Activated naive CD8-positive, alpha-beta T cell treated with anti-CD3 and anti-CD28 coated beads, Interleukin-2, amount 50 U/mL, for 24 hours (primary cell): Measurements from ENCODE around the gene PRKD1.

Experiments used
- ATAC-seq: fragments of 150-1000 bp; cut with Tn5 transposase; one replicate; pipeline ENCODE4 v1.10.0; 2021
- DNase-seq: peaks from one replicate; pipeline ENCODE4 v3.0.0; 2021
- H3K27ac Mint-ChIP-seq: one replicate; pipeline ENCODE4 v1.8.0; 2021; ENCODE audit warnings: mild to moderate bottlenecking, mixed read lengths
- H3K27me3 Mint-ChIP-seq: one replicate; pipeline ENCODE4 v1.8.0; 2021; ENCODE audit warnings: mixed read lengths
- H3K36me3 Mint-ChIP-seq: one replicate; pipeline ENCODE4 v1.8.0; 2021; ENCODE audit warnings: low read depth, mixed read lengths
- H3K4me1 Mint-ChIP-seq: one replicate; pipeline ENCODE4 v1.8.0; 2021; ENCODE audit warnings: mixed read lengths
- H3K4me3 Mint-ChIP-seq: one replicate; pipeline ENCODE4 v1.8.0; 2021; ENCODE audit warnings: mild to moderate bottlenecking, moderate library complexity, mixed read lengths
- H3K9me3 Mint-ChIP-seq: one replicate; pipeline ENCODE4 v1.8.0; 2021; ENCODE audit warnings: mixed read lengths

PRKD1 gene

GRCh38 chr14:29838752-29839151 lies 88.9 kb downstream of the PRKD1 start:
- no peaks in the 10 kb centered on the region for H3K4me1 Mint-ChIP-seq
- no peaks in the 10 kb centered on the region for H3K27me3 Mint-ChIP-seq
- ATAC-seq = no peak
- no peak overlapping the region for H3K4me3 Mint-ChIP-seq
- peaks cover 37% of the 10 kb centered on the region for H3K9me3 Mint-ChIP-seq
- peaks cover 1% of the 10 kb centered on the region for H3K36me3 Mint-ChIP-seq
- no peak for DNase-seq
- no peak overlapping the region for H3K27ac Mint-ChIP-seq

GRCh38 chr14:29836395-29836794 lies 91.3 kb downstream of the PRKD1 start:
- DNase-seq (no peak), ATAC-seq (no peak)
- no peak overlapping the region for H3K4me3 Mint-ChIP-seq
- H3K9me3 Mint-ChIP-seq = peaks cover 29% of the 10 kb centered on the region
- peaks cover under 1% of the 10 kb centered on the region for H3K36me3 Mint-ChIP-seq
- H3K27me3 Mint-ChIP-seq = no peaks in the 10 kb centered on the region
- no peaks in the 10 kb centered on the region for H3K4me1 Mint-ChIP-seq
- H3K27ac Mint-ChIP-seq = no peak overlapping the region

DNA sequence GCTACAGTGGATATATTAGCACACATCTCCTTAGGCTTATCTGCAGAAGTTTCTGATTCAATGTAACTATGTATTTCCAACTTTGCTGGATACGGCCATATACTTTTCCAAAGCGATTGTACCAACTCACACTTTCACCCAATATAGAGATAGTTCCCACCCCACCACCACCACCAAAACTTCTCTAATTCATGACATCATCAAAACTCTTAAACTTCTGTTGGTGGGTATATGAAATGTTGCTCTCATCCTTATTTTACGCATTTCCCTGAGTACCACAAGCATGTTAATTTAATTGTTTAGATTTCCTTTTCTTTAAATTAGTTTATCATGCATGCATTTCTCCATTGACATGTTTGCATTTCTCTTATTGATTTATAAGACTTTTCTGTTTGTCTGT lies 95.6 kb downstream of the PRKD1 start:
- Mint-ChIP-seq H3K9me3 (peaks cover 10% of the 10 kb centered on the region), H3K27ac (no peak overlapping the region), H3K27me3 (no peaks in the 10 kb centered on the region), H3K4me3 (no peak overlapping the region), H3K36me3 (no peaks in the 10 kb centered on the region), H3K4me1 (no peaks in the 10 kb centered on the region)
- ATAC-seq (no peak), DNase-seq (no peak)

GRCh38 chr14:29829851-29830250 lies 97.8 kb downstream of the PRKD1 start:
- Mint-ChIP-seq H3K4me1 (no peaks in the 10 kb centered on the region), H3K4me3 (no peak overlapping the region), H3K27me3 (no peaks in the 10 kb centered on the region), H3K9me3 (no peaks in the 10 kb centered on the region), H3K27ac (no peak overlapping the region), H3K36me3 (no peaks in the 10 kb centered on the region)
- ATAC-seq = no peak
- no peak for DNase-seq

GRCh38 chr14:29823816-29824215 lies 103.8 kb downstream of the PRKD1 start:
- Mint-ChIP-seq H3K36me3 (no peaks in the 10 kb centered on the region), H3K4me3 (no peak overlapping the region), H3K4me1 (no peaks in the 10 kb centered on the region), H3K27ac (no peak overlapping the region), H3K27me3 (no peaks in the 10 kb centered on the region), H3K9me3 (peaks cover 4% of the 10 kb centered on the region)
- no peak for ATAC-seq
- DNase-seq = no peak

- ATAC-seq (no peak), DNase-seq (no peak)
- Mint-ChIP-seq H3K36me3 (no peaks in the 10 kb centered on the region), H3K9me3 (peaks cover 4% of the 10 kb centered on the region), H3K4me3 (no peak overlapping the region), H3K27ac (no peak overlapping the region), H3K27me3 (no peaks in the 10 kb centered on the region), H3K4me1 (no peaks in the 10 kb centered on the region)
These were observed 105.3 kb downstream of the PRKD1 start for GRCh38 chr14:29822430-29822709.

DNA sequence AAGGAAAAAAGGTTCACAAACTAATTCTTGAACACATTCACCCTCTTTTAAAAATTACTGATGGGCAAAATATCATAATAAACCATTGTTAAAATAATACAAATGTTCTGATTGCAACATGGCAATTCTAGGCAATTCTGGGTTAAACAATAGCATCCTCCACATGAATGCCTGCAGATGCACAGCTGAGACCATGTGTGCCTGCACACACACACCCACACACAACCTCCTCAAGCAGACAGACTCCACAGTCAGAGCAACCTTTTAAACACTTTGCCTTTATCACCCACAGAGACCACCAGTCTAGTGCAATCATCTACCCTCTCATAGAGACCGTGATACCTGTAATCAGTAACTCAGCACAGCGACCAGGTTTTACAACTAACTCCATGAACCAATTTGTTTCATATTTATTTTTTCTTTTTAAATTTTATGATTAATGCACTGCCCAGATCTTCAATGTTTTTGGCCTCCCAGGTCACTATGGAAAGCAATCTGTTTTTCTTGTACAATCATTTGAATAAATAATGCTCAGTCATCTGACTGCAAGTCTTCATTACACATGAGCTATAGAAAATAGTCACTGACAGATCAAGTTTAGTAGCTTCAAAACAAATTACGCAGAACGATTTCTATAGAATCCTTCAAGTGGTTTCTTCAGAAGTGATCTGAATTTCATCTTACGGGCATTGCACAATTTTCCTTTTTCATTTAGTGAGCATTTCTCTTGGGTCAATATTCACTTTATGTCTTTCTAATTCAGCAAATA lies 105.8 kb downstream of the PRKD1 start:
- DNase-seq (no peak), ATAC-seq (no peak)
- Mint-ChIP-seq H3K4me1 (no peaks in the 10 kb centered on the region), H3K4me3 (no peak overlapping the region), H3K27me3 (no peaks in the 10 kb centered on the region), H3K36me3 (no peaks in the 10 kb centered on the region), H3K9me3 (peaks cover 4% of the 10 kb centered on the region), H3K27ac (no peak overlapping the region)

DNA sequence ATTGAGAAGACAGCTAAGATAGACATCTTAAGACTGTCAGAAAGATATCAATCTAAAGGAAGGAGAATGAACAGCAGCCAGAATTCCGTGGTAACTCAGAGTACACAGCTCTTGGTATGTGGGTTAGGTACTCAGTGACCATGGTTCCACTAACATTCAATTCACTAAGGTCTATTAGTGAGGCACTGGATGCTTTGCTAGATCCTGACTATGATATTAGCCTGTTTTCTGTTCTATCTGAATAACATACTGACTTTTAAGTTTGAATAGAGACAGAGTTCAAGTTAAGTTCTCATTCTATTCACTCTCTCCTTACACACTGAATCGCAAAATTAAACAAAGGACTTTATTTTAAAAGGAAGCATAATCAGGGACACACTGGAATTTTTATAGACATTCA lies 106.4 kb downstream of the PRKD1 start:
- H3K27me3 Mint-ChIP-seq = no peaks in the 10 kb centered on the region
- peaks cover 4% of the 10 kb centered on the region for H3K9me3 Mint-ChIP-seq
- H3K4me3 Mint-ChIP-seq = no peak overlapping the region
- no peaks in the 10 kb centered on the region for H3K4me1 Mint-ChIP-seq
- no peak overlapping the region for H3K27ac Mint-ChIP-seq
- no peaks in the 10 kb centered on the region for H3K36me3 Mint-ChIP-seq
- ATAC-seq (no peak), DNase-seq (no peak)

- Mint-ChIP-seq H3K4me3 (no peak overlapping the region), H3K4me1 (no peaks in the 10 kb centered on the region), H3K27me3 (no peaks in the 10 kb centered on the region), H3K36me3 (no peaks in the 10 kb centered on the region), H3K27ac (no peak overlapping the region), H3K9me3 (peaks cover 4% of the 10 kb centered on the region)
- DNase-seq (no peak), ATAC-seq (no peak)
These were observed 106.9 kb downstream of the PRKD1 start for GRCh38 chr14:29820785-29821184.

DNA sequence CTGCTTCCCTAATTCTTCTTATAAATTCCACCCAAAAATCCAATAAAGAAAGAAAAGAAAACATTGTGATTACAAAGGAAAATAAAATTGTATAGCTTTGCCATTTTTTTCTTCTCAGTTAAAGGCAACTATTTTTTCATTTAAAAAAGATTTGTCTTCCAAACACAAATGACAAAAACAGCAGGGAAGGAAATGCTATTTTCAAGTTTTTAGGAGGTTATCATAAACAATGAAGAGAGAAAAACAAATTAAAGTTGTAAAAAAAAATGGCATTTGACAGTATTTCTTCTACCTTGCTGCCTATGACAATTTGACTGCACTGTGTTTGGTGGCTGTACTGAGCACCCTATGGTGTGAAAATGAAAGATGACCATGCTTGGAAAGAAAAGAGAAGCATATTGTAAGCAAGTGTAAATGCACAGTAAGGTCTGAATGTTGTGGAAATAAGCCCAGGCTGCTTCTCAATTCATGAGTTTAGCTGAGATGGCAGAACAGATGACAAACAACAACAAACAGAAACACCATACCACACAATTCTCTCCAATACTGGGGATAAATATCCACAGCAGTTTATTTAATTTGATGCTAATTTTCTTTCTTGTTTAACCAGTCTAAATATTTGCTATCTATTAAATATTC lies 109.8 kb downstream of the PRKD1 start:
- Mint-ChIP-seq H3K36me3 (no peaks in the 10 kb centered on the region), H3K4me1 (no peaks in the 10 kb centered on the region), H3K9me3 (no peaks in the 10 kb centered on the region), H3K4me3 (no peak overlapping the region), H3K27me3 (no peaks in the 10 kb centered on the region), H3K27ac (no peak overlapping the region)
- no peak for DNase-seq
- ATAC-seq = no peak

DNA sequence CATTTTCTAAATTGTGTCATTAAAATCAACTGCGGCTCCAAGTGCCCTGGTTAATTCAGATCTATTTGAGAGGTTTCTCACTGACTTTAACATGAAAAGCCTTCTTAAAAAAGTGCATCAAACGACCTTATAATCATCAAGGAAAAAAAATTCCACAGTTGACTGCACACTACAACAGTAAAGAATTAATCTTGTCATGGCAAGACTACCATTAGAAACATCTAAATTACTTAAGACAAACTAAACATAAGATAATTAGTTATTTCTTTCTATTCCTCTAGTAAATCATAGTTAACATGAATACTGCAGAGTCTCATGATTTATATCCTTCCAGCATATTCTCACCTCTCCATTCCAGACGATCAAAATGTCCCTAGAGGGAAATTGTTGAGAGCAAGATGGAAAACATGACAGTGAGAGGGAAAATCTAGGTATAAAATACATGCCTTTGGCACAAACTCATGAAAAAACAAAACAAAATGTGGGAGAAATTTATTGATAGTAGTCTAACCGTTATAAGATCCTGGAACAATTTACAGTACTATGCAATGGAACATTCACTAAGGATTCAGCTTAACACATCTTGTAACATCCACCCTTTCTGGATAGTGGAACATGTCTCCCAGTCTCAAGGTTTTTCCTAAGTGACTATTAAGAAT lies 112.5 kb downstream of the PRKD1 start:
- H3K36me3 Mint-ChIP-seq = no peaks in the 10 kb centered on the region
- no peaks in the 10 kb centered on the region for H3K9me3 Mint-ChIP-seq
- no peak overlapping the region for H3K4me3 Mint-ChIP-seq
- DNase-seq (no peak), ATAC-seq (no peak)
- no peaks in the 10 kb centered on the region for H3K27me3 Mint-ChIP-seq
- H3K4me1 Mint-ChIP-seq = no peaks in the 10 kb centered on the region
- H3K27ac Mint-ChIP-seq = no peak overlapping the region

DNA sequence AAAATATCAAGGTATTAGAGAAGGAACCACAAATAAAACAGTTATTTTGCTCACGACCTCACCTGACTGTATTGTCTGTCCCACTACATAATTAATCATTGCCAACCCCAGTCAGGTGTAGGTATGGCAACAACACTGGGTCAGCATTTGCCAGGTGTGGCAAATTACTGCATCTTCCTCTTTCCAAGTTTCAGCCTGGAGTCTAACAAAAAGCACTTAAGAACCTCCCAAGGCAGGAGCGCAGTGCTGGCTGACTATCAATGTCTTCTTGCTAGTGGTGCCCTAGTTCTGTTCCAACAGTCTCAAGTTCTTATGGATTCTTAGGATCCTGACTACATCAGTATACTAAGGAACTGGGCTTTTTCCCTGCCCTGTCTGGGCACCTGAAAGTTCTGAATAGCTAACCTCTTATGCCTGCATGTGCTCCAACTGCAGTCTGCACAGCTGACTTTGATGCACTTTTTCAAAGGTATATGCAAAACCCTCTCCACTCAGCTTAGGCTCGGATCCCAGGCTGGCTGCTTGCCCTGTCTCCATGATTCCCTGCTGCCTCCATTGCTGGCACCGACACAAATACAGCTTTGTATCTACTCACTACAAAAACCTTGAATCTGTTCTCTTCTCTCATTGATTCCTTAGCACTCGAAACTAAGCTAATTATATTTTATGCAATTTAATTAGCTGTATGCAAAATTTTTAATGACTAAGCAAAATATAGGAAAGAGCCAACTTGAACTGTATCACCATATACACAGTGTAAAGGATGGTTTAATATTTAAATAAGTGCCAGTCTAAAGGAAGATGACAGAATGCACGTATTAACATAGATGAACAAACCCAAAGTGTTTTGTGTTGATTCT lies 113.3 kb downstream of the PRKD1 start:
- no peak for ATAC-seq
- Mint-ChIP-seq H3K36me3 (no peaks in the 10 kb centered on the region), H3K9me3 (no peaks in the 10 kb centered on the region), H3K4me1 (no peaks in the 10 kb centered on the region), H3K27ac (no peak overlapping the region), H3K4me3 (no peak overlapping the region), H3K27me3 (no peaks in the 10 kb centered on the region)
- DNase-seq = no peak

- no peaks in the 10 kb centered on the region for H3K4me1 Mint-ChIP-seq
- no peak for ATAC-seq
These were observed 117.0 kb downstream of the PRKD1 start for GRCh38 chr14:29810682-29811081.

GRCh38 chr14:29810064-29810463 lies 117.6 kb downstream of the PRKD1 start:
- ATAC-seq (no peak), DNase-seq (no peak)
- H3K4me1 Mint-ChIP-seq = no peaks in the 10 kb centered on the region
- H3K27ac Mint-ChIP-seq = no peak overlapping the region
- no peaks in the 10 kb centered on the region for H3K36me3 Mint-ChIP-seq
- peaks cover 5% of the 10 kb centered on the region for H3K9me3 Mint-ChIP-seq
- no peaks in the 10 kb centered on the region for H3K27me3 Mint-ChIP-seq
- no peak overlapping the region for H3K4me3 Mint-ChIP-seq

More at GRCh38 chr14:29810682-29811081, 117.0 kb downstream of the PRKD1 start:
- Mint-ChIP-seq H3K9me3 (peaks cover 3% of the 10 kb centered on the region), H3K36me3 (no peaks in the 10 kb centered on the region), H3K27me3 (no peaks in the 10 kb centered on the region), H3K27ac (no peak overlapping the region), H3K4me3 (no peak overlapping the region)
- no peak for DNase-seq

DNA sequence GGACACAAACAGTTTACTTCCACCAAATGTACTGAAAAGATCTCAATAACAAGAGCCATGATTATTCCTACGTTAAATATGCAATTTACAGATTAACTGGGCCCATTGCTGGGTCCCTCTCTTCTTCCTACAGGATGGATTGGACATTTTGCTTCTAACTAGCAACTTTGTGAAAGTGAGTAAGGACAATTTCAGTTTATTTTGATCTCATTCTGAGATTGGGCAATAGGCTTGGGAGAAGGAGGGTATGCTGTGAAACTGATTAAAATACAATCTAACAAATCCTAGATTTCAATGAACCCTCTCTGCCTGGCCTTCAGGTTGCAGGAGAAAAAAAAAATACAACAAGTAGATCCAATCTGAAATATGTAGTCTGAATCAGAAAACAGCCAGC lies 121.5 kb downstream of the PRKD1 start:
- Mint-ChIP-seq H3K36me3 (no peaks in the 10 kb centered on the region), H3K4me3 (no peak overlapping the region), H3K9me3 (peaks cover 5% of the 10 kb centered on the region), H3K4me1 (no peaks in the 10 kb centered on the region), H3K27me3 (no peaks in the 10 kb centered on the region), H3K27ac (no peak overlapping the region)
- DNase-seq (no peak), ATAC-seq (no peak)
